Measurements from ENCODE around the gene PTCD2. TPM values are rescaled to one million over a fixed set of nuclear protein-coding genes. Genes with fewer than 3 reads are reported as not detected.

The PTCD2 gene
- total and polyA plus RNA-seq, 9 donors: 3.3 to 12.9 (median 7.7) TPM

DNA sequence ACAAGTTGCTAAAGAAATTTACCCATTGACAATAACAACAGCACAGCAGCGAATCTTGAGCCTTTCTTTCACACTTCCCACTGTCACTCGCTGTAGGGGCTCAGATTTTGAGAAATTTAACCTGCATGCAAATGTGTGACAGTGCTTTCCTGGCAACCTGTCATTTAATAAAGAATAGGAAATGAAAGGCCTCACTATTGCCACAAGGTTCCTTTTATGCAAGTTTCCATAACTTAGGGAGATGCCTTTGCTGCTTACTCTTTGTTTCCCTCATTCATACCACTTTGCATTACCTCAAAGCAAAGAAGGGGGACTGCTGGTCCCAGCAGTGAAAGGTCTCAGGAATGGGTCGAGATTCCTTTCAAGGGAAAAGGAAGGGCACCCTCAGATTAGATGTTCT lies 49.5 kb downstream of the PTCD2 start:
- no peak for TF ChIP-seq EP300 (IDR thresholded peaks at IDR 0.05)
- TF ChIP-seq, protein P1, sequence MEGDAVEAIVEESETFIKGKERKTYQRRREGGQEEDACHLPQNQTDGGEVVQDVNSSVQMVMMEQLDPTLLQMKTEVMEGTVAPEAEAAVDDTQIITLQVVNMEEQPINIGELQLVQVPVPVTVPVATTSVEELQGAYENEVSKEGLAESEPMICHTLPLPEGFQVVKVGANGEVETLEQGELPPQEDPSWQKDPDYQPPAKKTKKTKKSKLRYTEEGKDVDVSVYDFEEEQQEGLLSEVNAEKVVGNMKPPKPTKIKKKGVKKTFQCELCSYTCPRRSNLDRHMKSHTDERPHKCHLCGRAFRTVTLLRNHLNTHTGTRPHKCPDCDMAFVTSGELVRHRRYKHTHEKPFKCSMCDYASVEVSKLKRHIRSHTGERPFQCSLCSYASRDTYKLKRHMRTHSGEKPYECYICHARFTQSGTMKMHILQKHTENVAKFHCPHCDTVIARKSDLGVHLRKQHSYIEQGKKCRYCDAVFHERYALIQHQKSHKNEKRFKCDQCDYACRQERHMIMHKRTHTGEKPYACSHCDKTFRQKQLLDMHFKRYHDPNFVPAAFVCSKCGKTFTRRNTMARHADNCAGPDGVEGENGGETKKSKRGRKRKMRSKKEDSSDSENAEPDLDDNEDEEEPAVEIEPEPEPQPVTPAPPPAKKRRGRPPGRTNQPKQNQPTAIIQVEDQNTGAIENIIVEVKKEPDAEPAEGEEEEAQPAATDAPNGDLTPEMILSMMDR (IDR thresholded peaks at IDR 0.05): no peak
- TF ChIP-seq POLR2A (IDR thresholded peaks at IDR 0.05): no peak
- WGBS, 3 donors: 84 to 93% (median 92%) methylated on average over 3 of the region's 3 CpGs
- no peaks in the 10 kb centered on the region for H3K9me3 ChIP-seq
- H3K27me3 ChIP-seq: no peaks in the 10 kb centered on the region
- intact Hi-C loops (cut with DNase I): loop anchor here in 3 of 4 donors (5.0 to 10.0 kb wide), 2 partner anchors 153 to 155 kb away; no protein-coding TSS in a partner anchor
- H3K27ac ChIP-seq: no peak overlapping the region
- no peak for DNase-seq
- H3K36me3 ChIP-seq: no peaks in the 10 kb centered on the region
- no peak overlapping the region for H3K4me3 ChIP-seq
- no peaks in the 10 kb centered on the region for H3K4me1 ChIP-seq (ENCODE audit: insufficient read depth)

DNA sequence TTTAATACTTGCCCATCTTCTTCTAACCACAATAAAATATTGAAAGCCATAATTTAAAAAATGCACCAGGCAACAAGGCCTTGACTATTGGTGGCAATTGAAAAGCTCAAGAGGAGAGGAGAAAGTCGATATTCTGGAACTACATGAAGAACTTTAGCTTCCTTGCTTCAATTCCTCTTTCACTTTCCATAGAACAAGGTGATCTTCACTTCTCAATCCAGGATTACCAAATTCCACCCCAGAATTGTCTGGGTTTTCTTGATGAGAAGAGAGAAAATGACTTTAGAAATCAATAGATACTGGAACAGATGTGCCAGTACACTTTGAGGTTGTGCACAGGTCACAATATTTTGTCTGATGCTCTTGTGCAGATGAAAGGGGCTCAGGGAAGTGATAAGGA lies 52.2 kb downstream of the PTCD2 start:
- no peak overlapping the region for H3K27ac ChIP-seq
- WGBS, 3 donors: 85 to 92% (median 90%) methylated on average over 1 of the region's 1 CpG
- H3K27me3 ChIP-seq: no peaks in the 10 kb centered on the region
- TF ChIP-seq, protein P1 (IDR thresholded peaks at IDR 0.05): no peak
- no peak for TF ChIP-seq POLR2A (IDR thresholded peaks at IDR 0.05)
- no peaks in the 10 kb centered on the region for H3K36me3 ChIP-seq
- intact Hi-C loops (cut with DNase I): loop anchor here in 1 of 4 donors (10.0 kb wide), 1 partner anchor 152 kb away; no protein-coding TSS in a partner anchor
- H3K4me1 ChIP-seq (ENCODE audit: insufficient read depth): no peaks in the 10 kb centered on the region
- no peaks in the 10 kb centered on the region for H3K9me3 ChIP-seq
- no peak for DNase-seq
- no peak overlapping the region for H3K4me3 ChIP-seq

- Histone ChIP-seq H3K36me3 (no peaks in the 10 kb centered on the region), H3K9me3 (no peaks in the 10 kb centered on the region), H3K27ac (no peak overlapping the region), H3K27me3 (no peaks in the 10 kb centered on the region), H3K4me1 (ENCODE audit: insufficient read depth) (no peaks in the 10 kb centered on the region), H3K4me3 (no peak overlapping the region)
- whole genome bisulfite sequencing, 3 donors: 90 to 96% (median 95%) methylated on average over 4 of the region's 4 CpGs
- TF ChIP-seq POLR2A (IDR thresholded peaks at IDR 0.05): no peak
- TF ChIP-seq EP300 (IDR thresholded peaks at IDR 0.05): no peak
- no peak for DNase-seq
- intact Hi-C loops (cut with DNase I): loop anchor here in 1 of 4 donors (10.0 kb wide), 1 partner anchor 152 kb away; no protein-coding TSS in a partner anchor
Observed at GRCh38 chr5:72372923-72373322, 52.8 kb downstream of the PTCD2 start.

GRCh38 chr5:72374844-72375243 lies 54.7 kb downstream of the PTCD2 start:
- Histone ChIP-seq H3K27me3 (no peaks in the 10 kb centered on the region), H3K36me3 (no peaks in the 10 kb centered on the region), H3K27ac (no peak overlapping the region), H3K9me3 (no peaks in the 10 kb centered on the region), H3K4me3 (no peak overlapping the region), H3K4me1 (ENCODE audit: insufficient read depth) (no peaks in the 10 kb centered on the region)
- DNase-seq: no peak
- intact Hi-C loops (cut with DNase I): loop anchor here in 1 of 4 donors (10.0 kb wide), 1 partner anchor 150 kb away; no protein-coding TSS in a partner anchor
- TF ChIP-seq POLR2A (IDR thresholded peaks at IDR 0.05): no peak
- no peak for TF ChIP-seq EP300 (IDR thresholded peaks at IDR 0.05)
- TF ChIP-seq, protein P1 (IDR thresholded peaks at IDR 0.05): no peak
- 95 to 96% (median 96%) methylated on average over 3 of the region's 3 CpGs for WGBS, 3 donors

GRCh38 chr5:72376381-72376780 lies 56.2 kb downstream of the PTCD2 start:
- H3K36me3 ChIP-seq: no peaks in the 10 kb centered on the region
- H3K27me3 ChIP-seq: no peaks in the 10 kb centered on the region
- H3K4me1 ChIP-seq (ENCODE audit: insufficient read depth): no peaks in the 10 kb centered on the region
- H3K9me3 ChIP-seq: no peaks in the 10 kb centered on the region
- intact Hi-C loops (cut with DNase I): loop anchor here in 1 of 4 donors (10.0 kb wide), 1 partner anchor 148 kb away; no protein-coding TSS in a partner anchor
- H3K4me3 ChIP-seq: no peak overlapping the region
- no peak for DNase-seq
- no peak for TF ChIP-seq EP300 (IDR thresholded peaks at IDR 0.05)
- TF ChIP-seq, protein P1 (IDR thresholded peaks at IDR 0.05): no peak
- TF ChIP-seq POLR2A (IDR thresholded peaks at IDR 0.05): no peak
- no peak overlapping the region for H3K27ac ChIP-seq
